Measurements from ENCODE around the gene TLX2.
A peak's percentile ranks its signal among the peaks of the same experiment; 100 is the strongest.

Gene TLX2

DNA sequence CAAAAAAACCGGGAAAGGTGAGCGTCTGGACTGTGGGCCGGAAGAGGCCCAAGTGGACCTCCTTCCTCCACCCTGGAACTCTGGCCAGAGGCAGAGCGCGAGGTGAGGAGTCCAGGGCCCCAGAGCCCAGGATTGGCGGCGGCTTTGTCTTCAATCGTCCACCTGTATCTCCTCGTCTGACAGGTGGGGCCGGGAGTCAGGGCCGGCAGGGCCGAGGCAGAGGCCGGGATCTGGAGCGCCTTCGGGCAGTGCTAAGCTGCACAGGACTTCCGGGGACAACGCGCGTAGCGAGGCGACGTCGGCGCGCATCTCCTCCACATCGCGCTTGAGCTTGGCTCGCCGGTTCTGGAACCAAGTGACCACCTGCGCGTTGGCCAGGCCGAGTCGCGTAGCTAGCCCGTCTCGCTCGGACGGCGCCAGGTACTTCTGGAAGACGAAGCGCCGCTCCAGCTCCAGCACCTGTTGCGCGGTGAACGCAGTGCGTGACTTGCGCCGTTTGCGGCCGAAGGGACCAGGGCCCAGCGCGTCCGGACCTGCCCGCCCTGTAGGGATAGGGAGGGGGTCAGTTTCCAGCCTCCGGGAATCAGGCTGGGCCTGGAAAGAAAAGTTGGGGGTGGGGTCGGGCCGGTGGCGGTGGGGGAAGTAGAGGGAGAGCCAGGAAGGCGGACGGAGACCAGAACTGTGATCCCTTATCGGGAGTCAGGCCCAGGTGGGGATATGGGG, 16.3 kb upstream of the TLX2 start:
- no peak overlapping the region for H3K27ac ChIP-seq (ENCODE audit: poor library complexity, severe bottlenecking)
- no peak for DNase-seq (ENCODE audit: low spot score)

DNA sequence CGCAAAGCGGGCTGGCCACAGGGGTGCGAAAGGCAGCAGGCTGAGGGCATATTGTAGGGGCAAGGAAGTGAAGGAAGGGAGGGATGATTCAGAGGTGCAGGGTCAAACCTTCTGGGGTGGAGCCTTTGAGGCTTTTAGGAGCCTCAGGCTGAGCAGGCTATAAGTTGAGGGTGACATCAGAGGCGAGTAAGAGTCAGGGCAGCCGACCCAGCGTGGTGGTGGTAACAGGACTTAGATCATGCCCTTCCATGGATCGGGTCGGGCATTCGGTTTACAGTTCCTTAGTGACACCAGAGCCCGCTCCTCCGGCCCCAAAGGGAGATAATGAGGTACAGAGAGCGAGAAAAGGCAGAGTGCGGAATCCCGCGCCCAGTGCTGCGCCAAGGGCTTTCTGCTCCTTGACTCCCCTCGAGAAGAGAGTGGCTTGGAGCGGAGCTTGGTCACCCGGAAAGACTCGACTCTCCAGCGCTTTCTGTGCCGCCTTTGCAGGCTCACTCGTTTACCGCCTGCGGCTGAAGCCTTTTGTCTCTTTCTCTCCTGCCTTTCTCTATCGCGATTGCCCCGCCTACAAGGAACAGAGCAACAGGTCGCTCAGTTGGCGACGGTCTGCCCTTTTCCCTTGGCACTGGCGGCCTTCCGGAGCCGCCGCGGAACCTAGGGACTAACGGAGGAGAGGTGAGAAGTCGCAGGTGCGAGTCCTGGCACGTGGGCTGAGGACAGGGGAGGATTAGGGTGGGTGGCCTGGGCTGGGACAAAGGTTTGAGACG, 15.6 kb upstream of the TLX2 start:
- no peak overlapping the region for H3K27ac ChIP-seq (ENCODE audit: poor library complexity, severe bottlenecking)
- no peaks in the 10 kb centered on the region for H3K9me3 ChIP-seq (ENCODE audit: severe bottlenecking)
- H3K4me3 ChIP-seq (ENCODE audit: severe bottlenecking) = peak overlapping the region; percentile 2
- TF ChIP-seq, protein P1, sequence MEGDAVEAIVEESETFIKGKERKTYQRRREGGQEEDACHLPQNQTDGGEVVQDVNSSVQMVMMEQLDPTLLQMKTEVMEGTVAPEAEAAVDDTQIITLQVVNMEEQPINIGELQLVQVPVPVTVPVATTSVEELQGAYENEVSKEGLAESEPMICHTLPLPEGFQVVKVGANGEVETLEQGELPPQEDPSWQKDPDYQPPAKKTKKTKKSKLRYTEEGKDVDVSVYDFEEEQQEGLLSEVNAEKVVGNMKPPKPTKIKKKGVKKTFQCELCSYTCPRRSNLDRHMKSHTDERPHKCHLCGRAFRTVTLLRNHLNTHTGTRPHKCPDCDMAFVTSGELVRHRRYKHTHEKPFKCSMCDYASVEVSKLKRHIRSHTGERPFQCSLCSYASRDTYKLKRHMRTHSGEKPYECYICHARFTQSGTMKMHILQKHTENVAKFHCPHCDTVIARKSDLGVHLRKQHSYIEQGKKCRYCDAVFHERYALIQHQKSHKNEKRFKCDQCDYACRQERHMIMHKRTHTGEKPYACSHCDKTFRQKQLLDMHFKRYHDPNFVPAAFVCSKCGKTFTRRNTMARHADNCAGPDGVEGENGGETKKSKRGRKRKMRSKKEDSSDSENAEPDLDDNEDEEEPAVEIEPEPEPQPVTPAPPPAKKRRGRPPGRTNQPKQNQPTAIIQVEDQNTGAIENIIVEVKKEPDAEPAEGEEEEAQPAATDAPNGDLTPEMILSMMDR (IDR thresholded peaks at IDR 0.05; ENCODE audit: poor library complexity, severe bottlenecking) = no peak
- ATAC-seq (ENCODE audit: low read depth) = peak; percentile 54
- no peak for DNase-seq (ENCODE audit: low spot score)
- peaks cover 14% of the 10 kb centered on the region for H3K27me3 ChIP-seq (ENCODE audit: insufficient read depth, poor library complexity, severe bottlenecking)
- H3K4me1 ChIP-seq (ENCODE audit: insufficient read depth, poor library complexity, severe bottlenecking) = peaks cover 8% of the 10 kb centered on the region
- H3K36me3 ChIP-seq (ENCODE audit: low read depth) = no peaks in the 10 kb centered on the region

More for the DNA sequence above, 16.3 kb upstream of the TLX2 start:
- H3K36me3 ChIP-seq (ENCODE audit: low read depth) = peaks cover 3% of the 10 kb centered on the region; the same call in 1 of the 2 replicates
- H3K4me3 ChIP-seq (ENCODE audit: severe bottlenecking) = peak overlapping the region; percentile 2
- ATAC-seq (ENCODE audit: low read depth) = peak; percentile 24
- peaks cover 8% of the 10 kb centered on the region for H3K4me1 ChIP-seq (ENCODE audit: insufficient read depth, poor library complexity, severe bottlenecking)
- no peaks in the 10 kb centered on the region for H3K9me3 ChIP-seq (ENCODE audit: severe bottlenecking)
- peaks cover 14% of the 10 kb centered on the region for H3K27me3 ChIP-seq (ENCODE audit: insufficient read depth, poor library complexity, severe bottlenecking)
- TF ChIP-seq, protein P1 (IDR thresholded peaks at IDR 0.05; ENCODE audit: poor library complexity, severe bottlenecking) = no peak

DNA sequence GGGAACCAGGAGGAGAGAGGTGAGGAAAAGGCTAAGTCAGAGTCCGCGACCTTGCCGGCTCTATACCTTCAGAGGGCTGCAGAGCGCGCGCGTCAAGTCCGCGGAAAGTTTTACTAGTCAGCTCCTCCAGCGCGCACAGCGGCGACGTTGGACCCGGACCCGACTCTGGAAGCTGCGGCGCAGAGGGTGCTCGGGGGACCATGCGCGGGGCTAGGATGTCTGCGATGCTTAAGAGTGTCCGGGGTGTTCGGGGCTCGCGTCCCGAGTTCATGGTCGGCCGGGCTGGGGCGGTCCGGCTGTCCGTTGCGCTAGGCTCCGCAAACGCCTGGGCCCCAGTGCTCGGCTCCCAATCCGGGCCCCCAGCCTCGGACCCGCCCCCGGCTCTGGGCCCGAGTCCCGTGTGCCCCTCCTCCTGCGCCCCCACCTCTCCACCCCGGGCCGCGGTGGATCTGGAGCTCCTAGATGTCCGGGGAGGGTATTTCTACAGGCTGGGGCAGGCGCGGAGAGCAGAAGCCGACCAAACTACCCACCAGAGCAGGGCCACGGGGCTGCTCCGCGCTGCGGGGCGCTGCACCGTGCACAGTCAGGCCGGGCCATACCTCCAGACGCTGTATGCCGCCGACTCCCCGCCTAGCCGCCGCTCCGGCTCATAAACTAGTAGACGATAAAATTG, 14.8 kb upstream of the TLX2 start, which contains the start of gene LBX2:
LBX2 (minus strand) TSS at position 337 of the 673 bp plus-strand sequence; CDS start at position 271, 66 bp downstream.
- Histone ChIP-seq H3K9me3 (ENCODE audit: severe bottlenecking) (no peaks in the 10 kb centered on the region), H3K27me3 (ENCODE audit: insufficient read depth, poor library complexity, severe bottlenecking) (peaks cover 14% of the 10 kb centered on the region), H3K27ac (ENCODE audit: poor library complexity, severe bottlenecking) (no peak within 1 kb of the TSS), H3K4me1 (ENCODE audit: insufficient read depth, poor library complexity, severe bottlenecking) (peaks cover 8% of the 10 kb centered on the region), H3K36me3 (ENCODE audit: low read depth) (no peaks in the 10 kb centered on the region), H3K4me3 (ENCODE audit: severe bottlenecking) (peak within 1 kb of the TSS; percentile 2)
- TF ChIP-seq, protein P1 (IDR thresholded peaks at IDR 0.05; ENCODE audit: poor library complexity, severe bottlenecking) = no peak
- ATAC-seq (ENCODE audit: low read depth) (peak; percentile 14), DNase-seq (ENCODE audit: low spot score) (no peak)

DNA sequence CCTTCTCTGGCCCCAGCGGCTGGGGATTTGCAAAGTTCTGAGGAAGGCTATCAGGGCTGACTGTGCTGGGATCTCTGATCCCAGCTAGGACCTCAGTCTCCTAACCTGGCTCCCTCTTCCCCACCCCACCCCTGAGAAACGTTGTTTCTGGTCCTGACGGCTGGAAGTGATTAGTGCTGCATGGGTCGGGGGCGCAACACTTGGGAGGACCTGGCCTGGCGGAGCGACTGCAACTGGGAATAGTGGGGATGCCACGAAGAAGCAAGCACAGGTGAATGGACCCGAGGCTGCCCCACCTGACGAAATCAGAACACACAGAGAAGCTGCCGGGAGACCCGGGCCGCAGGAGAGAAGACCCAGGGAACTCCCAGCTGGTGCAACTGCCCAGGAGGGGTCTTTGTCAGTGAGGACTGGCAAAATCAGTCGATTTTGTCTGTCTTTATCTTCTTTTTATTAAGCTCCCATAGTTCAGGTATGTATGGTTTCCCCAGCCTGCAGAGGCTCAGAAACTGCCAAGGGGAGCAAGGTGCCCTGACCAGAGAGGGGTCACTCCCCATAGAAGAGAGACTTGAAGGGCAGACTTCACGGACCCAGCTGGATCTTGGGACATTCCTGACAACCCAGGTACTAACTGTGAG, 14.2 kb upstream of the TLX2 start:
- no peaks in the 10 kb centered on the region for H3K9me3 ChIP-seq (ENCODE audit: severe bottlenecking)
- no peak overlapping the region for H3K4me3 ChIP-seq (ENCODE audit: severe bottlenecking)
- ATAC-seq (ENCODE audit: low read depth) (no peak), DNase-seq (ENCODE audit: low spot score) (no peak)
- H3K4me1 ChIP-seq (ENCODE audit: insufficient read depth, poor library complexity, severe bottlenecking) = peaks cover 8% of the 10 kb centered on the region
- TF ChIP-seq, protein P1 (IDR thresholded peaks at IDR 0.05; ENCODE audit: poor library complexity, severe bottlenecking) = no peak
- H3K27me3 ChIP-seq (ENCODE audit: insufficient read depth, poor library complexity, severe bottlenecking) = peaks cover 14% of the 10 kb centered on the region
- H3K27ac ChIP-seq (ENCODE audit: poor library complexity, severe bottlenecking) = no peak overlapping the region
- H3K36me3 ChIP-seq (ENCODE audit: low read depth) = peaks cover 3% of the 10 kb centered on the region; the same call in 1 of the 2 replicates
